ENCODE measurements around the gene MAP3K13.

- TF ChIP-seq CTCF (IDR thresholded peaks at IDR 0.05; ENCODE audit: low read depth, low read length) (no peak), EZH2phosphoT487 (IDR thresholded peaks at IDR 0.05; ENCODE audit: low read depth) (no peak)
Observed at GRCh38 chr3:185477316-185477715, 114.4 kb downstream of the MAP3K13 start.
